DLD1 (cell line): ENCODE results near the gene DMKN.
"Not testable (repeated sequence)": the region's sequence is repeated elsewhere in the genome, so short reads cannot be mapped to it uniquely, and the experiment has no call there.

ENCODE experiments used
- in situ Hi-C: cut with HindIII; loops from 2 replicates; pipeline ENCODE4 v1.10.0; 2017; ENCODE audit warnings: low sequenced_read_pairs

DMKN gene

DNA sequence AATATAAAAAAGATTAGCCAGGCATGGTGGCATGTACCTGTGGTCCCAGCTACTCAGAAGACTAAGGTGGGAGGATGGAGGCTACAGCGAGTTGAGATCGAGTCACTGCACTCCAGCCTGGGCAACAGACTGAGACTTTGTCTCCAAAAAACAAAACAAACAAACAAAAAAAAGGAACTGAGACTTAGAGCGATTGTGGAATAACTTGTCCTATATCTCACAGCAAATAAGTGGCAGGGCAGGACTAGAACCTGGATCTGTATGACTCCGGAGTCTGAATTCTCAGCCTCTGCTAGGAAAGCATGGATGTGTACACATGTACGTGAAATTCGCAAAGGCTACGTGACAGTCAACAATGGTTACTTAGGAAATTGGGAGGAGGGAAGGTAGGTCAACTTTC, 43.3 kb downstream of the DMKN start:
- in situ Hi-C loops, result no loop called here

GRCh38 chr19:35468637-35469036, 44.8 kb downstream of the DMKN start:
- in situ Hi-C loops, result no loop called here

DNA sequence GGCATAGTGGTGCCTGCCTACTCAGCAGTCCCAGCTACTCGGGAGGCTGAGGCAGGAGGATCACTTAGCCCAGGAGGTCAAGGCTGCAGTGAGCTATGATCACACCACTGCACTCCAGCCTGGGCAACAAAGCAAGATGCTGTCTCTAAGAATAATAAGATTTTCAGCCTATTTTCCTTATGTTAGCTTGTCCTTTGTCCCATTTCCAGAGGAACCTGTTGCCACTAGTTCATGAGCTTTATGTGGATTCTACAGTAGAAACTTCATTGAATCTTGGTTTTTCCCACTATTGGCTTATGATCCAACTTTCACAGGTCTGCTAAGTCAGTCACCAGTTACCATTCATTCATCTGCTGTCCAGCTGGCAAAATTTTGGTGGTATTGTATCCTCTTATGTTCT, 47.2 kb downstream of the DMKN start:
- in situ Hi-C loops, result no loop called here

- in situ Hi-C loops, result not testable (repeated sequence)
Measured at GRCh38 chr19:35462956-35463355, 50.5 kb downstream of the DMKN start.

GRCh38 chr19:35462476-35462953, 50.9 kb downstream of the DMKN start:
- in situ Hi-C loops, result no loop called here

DNA sequence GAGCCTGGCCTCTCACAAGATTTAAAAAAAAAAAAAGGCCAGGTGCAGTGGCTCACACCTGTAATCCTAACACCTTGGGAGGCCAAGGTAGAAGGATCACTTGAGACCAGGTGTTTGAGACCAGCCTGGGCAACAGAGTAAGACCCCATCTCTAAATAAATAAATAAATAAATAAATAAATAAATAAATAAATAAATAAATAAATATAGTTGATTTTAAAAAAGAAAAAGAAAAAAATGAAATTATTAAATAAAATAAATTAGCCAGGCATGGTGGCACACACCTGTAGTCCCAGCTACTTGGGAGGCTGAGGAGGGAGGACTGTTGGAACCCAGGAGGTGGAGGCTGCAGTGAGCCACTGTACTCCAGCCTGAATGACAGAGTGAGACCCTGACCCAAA, 51.7 kb downstream of the DMKN start:
- in situ Hi-C loops, result not testable (repeated sequence)

DNA sequence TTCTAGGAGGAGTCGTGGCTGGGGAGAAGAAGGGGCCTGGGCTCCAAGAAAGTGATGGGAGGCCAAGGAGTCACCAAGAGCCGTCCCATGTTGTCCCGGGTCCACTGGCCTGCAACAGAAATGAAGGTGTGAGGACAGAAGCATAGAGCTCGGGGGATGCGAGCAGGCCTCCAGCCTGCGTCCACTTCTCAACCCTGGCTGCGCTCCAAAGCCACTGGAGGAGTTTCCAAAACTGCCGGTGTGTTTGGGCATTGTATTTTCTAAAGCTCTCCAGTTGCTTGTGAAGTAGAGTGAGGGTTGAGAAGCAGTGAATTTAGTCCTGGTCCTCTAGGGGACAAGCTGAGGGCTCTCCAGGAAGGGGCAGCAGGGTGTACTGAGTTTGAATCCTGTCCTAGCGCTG, 52.4 kb downstream of the DMKN start:
- in situ Hi-C loops, result no loop called here

GRCh38 chr19:35460608-35461007, 52.8 kb downstream of the DMKN start:
- in situ Hi-C loops, result no loop called here

- in situ Hi-C loops, result no loop called here
Measured at GRCh38 chr19:35459414-35460082, 53.9 kb downstream of the DMKN start.

DNA sequence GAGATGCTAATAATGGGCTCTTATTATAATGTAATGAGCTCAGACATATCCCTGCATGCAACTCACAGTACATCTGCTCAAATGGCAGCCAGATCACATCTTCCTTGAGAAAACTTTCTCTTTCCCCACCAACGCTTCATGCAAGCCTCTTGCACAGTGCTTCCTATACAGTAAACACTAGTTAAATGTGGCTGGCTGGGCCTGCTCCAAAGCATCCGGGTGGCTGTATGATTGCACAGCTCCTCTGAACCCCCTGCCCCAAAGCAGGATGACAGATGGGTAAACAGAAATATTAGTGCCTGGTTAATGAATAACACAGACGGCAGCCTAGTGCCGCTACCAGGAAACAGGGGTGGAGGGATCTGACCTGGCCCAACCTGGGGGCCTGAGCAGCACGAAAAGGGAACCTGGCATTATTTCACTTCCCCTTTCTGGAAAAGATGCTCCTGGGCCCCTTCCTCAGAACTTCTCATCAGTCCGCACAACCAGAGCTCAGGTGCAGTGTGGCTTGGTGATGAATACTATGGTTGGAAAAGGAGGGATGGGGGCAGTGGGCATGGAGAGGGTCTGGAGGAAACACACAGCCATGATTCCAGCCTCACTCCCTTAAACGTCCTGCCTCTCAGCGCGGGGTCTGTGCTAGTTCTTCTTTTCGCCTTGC, 54.6 kb downstream of the DMKN start:
- in situ Hi-C loops, result no loop called here

- in situ Hi-C loops, result no loop called here
Measured at GRCh38 chr19:35458192-35458591, 55.3 kb downstream of the DMKN start.

- in situ Hi-C loops, result no loop called here
Measured at GRCh38 chr19:35457173-35457572, 56.3 kb downstream of the DMKN start.

GRCh38 chr19:35455616-35456201, 57.7 kb downstream of the DMKN start:
- in situ Hi-C loops, result no loop called here

DNA sequence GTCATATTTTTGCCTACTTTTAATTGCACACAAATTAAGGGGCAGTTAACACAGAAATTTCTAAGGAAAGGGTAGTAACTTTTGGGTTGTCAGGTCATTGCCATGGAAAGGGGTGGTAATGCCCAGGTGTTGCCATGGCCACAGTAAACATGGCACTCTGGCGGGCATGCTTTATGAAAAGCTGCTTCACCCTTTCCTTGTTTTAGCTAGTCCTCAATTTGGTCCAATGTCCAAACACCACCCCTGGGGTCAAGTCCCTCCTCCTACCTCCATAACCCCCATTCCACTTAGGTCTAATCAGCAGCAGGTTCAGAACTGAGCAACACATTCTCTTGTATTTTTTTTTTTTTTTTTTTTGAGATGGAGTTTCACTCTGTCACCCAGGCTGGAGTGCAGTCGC, 58.8 kb downstream of the DMKN start:
- in situ Hi-C loops, result no loop called here

- in situ Hi-C loops, result no loop called here
Measured at GRCh38 chr19:35451338-35452096, 61.9 kb downstream of the DMKN start.

GRCh38 chr19:35449359-35450043, 63.9 kb downstream of the DMKN start:
- in situ Hi-C loops, result loop anchor here (25.0 kb wide), 1 partner anchor 162 kb away; the partner anchor contains the start of genes HAMP and MAG

- in situ Hi-C loops, result loop anchor here (25.0 kb wide), 1 partner anchor 161 kb away; the partner anchor contains the start of genes HAMP and MAG
Measured at GRCh38 chr19:35447606-35448469, 65.6 kb downstream of the DMKN start, which contains the start of gene FFAR2. Gene FFAR2 (plus strand): TSS chr19:35448257. CDS start chr19:35449715, 1,458 bp downstream.
